Activated T-cell treated with anti-CD3 and anti-CD28 coated beads, Interleukin-2, amount 50 U/mL, for 1 hour (primary cell): ENCODE measurements around the gene PPIL1.

ENCODE experiments used
- DNase-seq: peaks from one replicate; pipeline ENCODE4 v3.0.0-alpha.2; 2020

The PPIL1 gene

GRCh38 chr6:36888115-36888643 is 13.6 kb upstream of the PPIL1 start:
- DNase-seq: no peak

GRCh38 chr6:36886950-36887618 is 12.5 kb upstream of the PPIL1 start:
- no peak for DNase-seq

GRCh38 chr6:36885461-36886401 is 11.1 kb upstream of the PPIL1 start, which contains the start of gene C6orf89:
Gene C6orf89 (plus strand): TSS chr6:36885952. CDS start chr6:36899445, 13,493 bp downstream.
- DNase-seq: peak; percentile 93

DNA sequence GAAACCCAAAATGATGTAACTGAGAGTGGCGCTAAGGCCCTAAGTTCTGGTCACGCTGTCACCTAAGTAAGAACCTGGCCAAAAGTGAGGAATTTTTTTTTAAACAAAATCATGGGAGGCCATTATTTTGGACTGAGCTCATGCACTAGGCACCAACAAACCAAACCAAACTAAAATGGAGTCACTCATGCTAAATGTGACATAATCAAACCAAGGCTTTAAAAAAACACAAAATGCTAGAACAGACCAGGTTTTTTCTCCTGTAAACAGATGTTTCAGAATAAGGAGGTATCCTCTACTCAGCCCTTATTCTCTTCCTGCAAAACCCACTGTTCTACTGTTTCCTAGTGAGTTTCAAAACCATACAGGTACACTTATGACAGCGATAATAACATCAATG is 10.0 kb upstream of the PPIL1 start:
- DNase-seq: no peak

GRCh38 chr6:36875250-36875633 is 639 bp upstream of the PPIL1 start:
- no peak for DNase-seq

GRCh38 chr6:36873612-36874442 is 776 bp downstream of the PPIL1 start:
- no peak for DNase-seq

GRCh38 chr6:36873115-36873514 is 1.5 kb downstream of the PPIL1 start:
- DNase-seq: no peak

- no peak for DNase-seq
These were observed 2.9 kb downstream of the PPIL1 start for GRCh38 chr6:36871686-36872085.

- no peak for DNase-seq
These were observed 7.0 kb downstream of the PPIL1 start for GRCh38 chr6:36867471-36868224.

GRCh38 chr6:36865835-36866234 is 8.8 kb downstream of the PPIL1 start:
- no peak for DNase-seq

DNA sequence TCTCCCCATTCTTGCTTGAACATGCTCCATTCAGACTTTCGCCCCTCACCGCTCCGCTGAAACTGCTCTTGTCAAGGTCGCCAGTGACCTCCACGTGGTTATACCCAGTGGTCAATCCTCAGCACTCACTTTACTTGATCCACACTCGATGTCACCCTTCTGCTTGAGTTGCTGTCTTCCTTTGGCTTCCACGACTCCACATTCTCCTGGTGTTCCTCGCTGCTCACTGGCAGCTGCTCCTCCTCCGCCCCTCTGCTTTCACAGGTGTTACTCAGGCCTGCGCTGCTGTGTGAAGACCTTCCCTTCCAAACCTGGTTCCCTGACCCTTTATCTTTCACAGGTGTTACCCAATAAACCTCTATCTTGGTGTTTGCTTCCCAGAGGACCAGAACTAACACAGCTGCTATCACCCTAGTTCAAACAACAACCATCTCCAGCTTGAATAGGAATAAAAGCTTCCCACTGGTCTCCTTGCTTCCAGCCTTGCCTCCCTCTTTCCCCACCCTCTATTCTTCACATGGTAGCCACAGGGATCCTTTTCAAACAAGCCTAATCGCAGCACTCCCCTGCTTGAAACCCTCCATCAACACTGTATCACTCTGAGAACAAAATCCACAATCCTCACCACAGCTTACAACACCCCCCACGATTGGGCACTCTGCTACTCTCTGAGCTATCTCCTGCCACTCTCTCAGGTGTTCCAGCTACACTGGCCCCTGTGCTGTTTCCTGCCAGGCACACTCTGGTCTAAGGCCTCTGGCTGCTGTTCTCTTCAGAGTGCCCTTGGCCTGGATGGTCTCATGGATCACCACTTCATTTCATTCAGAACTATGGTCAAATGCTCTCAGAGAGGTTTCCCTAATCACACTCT is 10.7 kb downstream of the PPIL1 start:
- DNase-seq: no peak

GRCh38 chr6:36862848-36863382 is 11.7 kb downstream of the PPIL1 start:
- DNase-seq: no peak

DNA sequence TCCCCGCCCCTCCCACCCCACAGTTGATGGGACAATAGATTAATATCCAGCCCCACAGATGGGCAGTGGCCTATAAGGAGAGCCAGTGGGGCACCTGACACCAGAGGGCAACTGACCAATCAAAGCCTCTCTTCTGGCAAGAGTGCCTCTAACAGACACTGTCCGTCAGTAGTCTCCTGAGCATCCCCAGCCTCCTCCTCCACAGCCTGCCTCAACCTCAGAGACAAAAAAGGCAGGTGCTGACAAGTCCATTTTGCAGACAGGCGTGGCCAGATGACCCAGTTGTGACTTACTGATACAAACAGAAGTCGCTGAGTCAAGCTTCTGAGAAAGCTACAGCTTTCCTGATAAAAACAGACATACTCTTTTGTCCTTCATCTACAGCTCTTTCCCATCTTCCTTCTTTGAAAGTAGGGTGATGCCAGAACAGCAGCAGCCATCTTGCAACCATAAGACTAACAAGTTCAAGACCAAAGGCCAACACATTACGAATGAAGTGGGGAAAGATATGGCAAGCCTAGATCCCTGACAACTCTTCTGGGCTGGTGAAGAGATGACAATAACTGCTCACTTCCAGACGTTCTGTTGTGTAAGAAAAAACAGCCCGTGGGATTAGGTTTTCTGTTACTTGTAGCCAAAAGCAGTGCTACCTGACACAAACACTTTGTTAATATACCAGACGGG is 12.3 kb downstream of the PPIL1 start:
- DNase-seq: no peak

DNA sequence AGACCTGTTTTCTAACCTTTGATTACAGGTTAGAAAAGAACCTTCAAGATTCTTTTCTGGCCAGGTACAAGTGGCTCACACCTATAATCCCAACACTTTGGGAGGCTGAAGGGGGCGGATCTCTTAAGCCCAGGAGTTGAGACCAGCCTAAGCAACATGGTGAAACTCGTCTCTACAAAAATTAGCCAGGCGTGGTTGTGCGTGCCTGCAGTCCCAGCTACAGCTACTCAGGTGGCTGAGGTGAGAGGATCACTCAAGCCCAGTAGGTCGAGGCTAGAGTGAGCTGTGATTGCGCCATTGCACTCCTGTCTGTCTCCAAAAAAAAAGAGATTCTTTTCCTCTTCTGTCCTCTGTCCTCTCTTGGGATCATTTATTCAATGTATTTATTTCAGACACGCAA is 14.5 kb downstream of the PPIL1 start:
- DNase-seq: no peak

DNA sequence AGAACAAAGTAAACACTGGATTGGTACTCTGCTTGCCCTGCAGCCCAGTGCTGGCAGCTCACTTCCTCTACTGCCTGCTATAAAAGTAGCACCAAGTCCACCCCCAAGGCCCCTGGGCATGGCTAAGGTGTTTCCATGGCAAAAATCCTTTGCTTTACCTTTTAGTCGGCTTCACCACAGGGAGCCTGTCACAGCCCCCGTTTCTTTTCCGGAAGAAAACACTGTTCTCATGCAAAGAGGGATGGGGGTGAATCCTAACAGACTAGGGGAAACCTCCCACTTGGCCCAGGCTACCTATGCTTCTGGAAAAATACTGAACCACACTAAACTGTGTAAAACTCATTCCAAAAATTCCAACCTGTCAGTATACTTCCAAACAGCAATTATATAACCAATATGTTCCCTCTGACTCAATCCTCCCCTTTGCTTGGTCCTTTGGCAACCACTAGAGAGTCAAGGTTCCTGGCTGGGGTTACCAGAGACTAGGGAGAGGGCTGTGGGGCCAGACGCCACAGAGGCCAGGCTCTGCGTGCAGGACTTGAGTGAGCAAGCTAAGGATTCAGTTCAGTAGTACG is 16.1 kb downstream of the PPIL1 start:
- DNase-seq: no peak

DNA sequence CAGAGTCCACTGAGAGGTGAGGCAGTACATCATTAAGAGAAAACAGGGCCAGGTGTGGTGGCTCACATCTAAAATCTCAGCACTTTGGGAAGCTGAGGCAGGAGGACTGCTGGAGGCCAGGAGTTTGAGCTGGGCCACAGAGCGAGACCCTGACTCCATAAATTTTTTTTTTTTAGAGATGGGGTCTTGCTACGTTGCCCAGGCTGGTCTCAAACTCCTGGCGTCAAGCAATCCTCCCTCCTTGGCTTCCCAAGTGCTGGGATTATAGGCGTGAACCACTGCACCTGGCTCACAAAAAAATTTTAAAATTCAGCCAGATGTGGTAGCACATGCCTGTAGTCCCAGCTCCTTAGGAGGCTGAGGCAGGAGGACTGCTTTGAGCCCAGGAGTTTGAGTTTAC is 17.3 kb downstream of the PPIL1 start:
- DNase-seq: no peak

DNA sequence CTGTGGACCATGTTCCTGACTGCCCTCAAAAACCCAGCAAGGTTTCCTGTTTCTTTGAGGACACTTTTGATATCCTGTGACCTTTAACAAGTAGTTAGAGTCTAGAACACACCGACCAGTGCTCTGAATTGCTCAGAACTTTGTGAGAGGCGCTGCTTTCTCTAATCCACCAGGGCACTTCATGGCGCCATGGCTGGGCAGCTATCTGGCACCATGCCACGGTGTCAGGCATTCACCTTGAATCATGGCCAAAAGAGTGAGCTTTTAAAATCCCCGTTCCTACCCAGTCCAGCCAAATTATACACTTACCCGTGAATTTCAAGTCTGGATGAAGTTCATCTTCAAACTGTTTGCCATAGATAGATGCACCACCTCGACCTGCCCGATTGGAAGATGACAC is 18.3 kb downstream of the PPIL1 start:
- DNase-seq: no peak

DNA sequence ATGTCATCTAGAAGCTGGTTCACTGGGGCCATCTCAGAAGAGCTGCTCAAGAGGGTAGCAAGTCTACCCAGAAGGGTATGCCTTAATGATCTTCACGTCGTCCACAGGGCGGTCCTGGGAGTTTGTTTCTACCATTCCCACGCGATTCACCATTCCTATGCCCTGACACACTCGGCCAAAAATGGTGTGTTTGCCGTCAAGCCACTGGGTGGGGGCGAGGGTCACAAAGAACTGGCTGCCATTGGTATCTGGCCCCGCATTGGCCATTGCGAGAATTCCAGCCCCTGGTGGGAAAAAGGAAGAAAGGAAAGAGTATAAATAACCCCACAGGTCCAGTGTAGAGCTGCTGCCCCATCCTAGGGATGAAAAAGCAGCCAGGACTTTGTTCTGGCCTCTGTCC is 18.9 kb downstream of the PPIL1 start:
- DNase-seq: no peak

DNA sequence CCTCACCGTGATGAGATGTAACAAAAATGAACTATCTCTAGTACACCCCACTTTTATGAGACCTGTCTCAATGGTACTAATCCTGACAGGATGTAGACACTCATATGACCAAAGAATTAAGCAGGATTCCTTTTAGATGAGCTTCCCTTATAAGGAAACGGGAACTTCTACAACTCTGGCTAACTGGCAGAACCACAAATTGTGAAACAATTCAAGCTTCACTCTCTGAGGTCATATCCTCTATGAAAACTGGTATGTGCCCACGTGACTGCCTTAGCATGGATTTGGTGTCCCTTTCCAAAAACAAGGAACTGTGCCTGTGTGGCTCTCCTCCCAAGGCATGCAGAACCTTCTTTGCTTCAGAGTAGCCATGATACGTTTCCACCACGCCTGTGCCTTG is 21.3 kb downstream of the PPIL1 start:
- DNase-seq: no peak
